Naive thymus-derived CD4-positive, alpha-beta T cell (primary cell): ENCODE data around the gene SPSB3. TPM values are rescaled to one million over a fixed set of nuclear protein-coding genes. Genes with fewer than 3 reads are reported as not detected.

Source experiments
- ATAC-seq: fragments of 150-1000 bp; cut with Tn5 transposase; 2 replicates; pipeline ENCODE4 v1.10.0; 2021; ENCODE audit warnings: mild to moderate bottlenecking, moderate library complexity
- CTCF ChIA-PET: fragments of 350-600 bp; sonication (Branson Sonifier 250); formaldehyde crosslinking; loops from one replicate; lab custom pipeline; 2021; ENCODE audit warnings: antibody characterized with exemption; lab: Charles Lee
- POLR2A ChIA-PET: fragments of 350-600 bp; sonication (Branson Sonifier 250); formaldehyde crosslinking; loops from one replicate; lab custom pipeline; 2021; ENCODE audit warnings: antibody characterized with exemption, inconsistent platforms; lab: Charles Lee
- DNase-seq, 9 donors: peaks; one replicate each; pipeline versions ENCODE4 v3.0.0 to v3.0.0-alpha.2; 2020 to 2022; ENCODE audit warnings: mixed read lengths in 1 of 9
- H3K27ac ChIP-seq: one replicate; pipeline ENCODE4 v1.7.0; 2013; ENCODE audit warnings: mild to moderate bottlenecking, low read depth, low read length, moderate library complexity
- H3K27me3 ChIP-seq, 2 donors: one replicate each; pipeline ENCODE4 v1.7.0; 2013; ENCODE audit warnings: low read length in 2 of 2, mild to moderate bottlenecking in 2 of 2, moderate library complexity in 2 of 2; ENCODE audit not compliant: control insufficient read depth in 2 of 2, insufficient read depth in 2 of 2
- H3K36me3 ChIP-seq, 3 experiments: 1 replicate in 2 of 3; 2 replicates in 1 of 3; pipeline ENCODE4 v1.7.0; 2013; ENCODE audit warnings: low read length in 3 of 3, mild to moderate bottlenecking in 3 of 3, moderate library complexity in 1 of 3; ENCODE audit not compliant: insufficient read depth in 3 of 3, control insufficient read depth in 2 of 3
- H3K4me1 ChIP-seq, 2 donors: one replicate each; pipeline ENCODE4 v1.7.0; 2013; ENCODE audit warnings: low read length in 2 of 2, mild to moderate bottlenecking in 2 of 2, moderate library complexity in 1 of 2; ENCODE audit not compliant: control insufficient read depth in 2 of 2, insufficient read depth in 2 of 2
- H3K4me3 ChIP-seq: 2 replicates; pipeline ENCODE4 v1.7.0; 2013; ENCODE audit warnings: mild to moderate bottlenecking, low read length
- H3K9me3 ChIP-seq, 3 experiments: 1 replicate in 2 of 3; 2 replicates in 1 of 3; pipeline ENCODE4 v1.7.0; 2013; ENCODE audit warnings: low read length in 3 of 3; ENCODE audit not compliant: control insufficient read depth in 2 of 3
- H3K27ac Mint-ChIP-seq, 9 donors: one replicate each; pipeline ENCODE4 v1.8.0; 2020 to 2022; ENCODE audit warnings: mixed read lengths in 9 of 9, mild to moderate bottlenecking in 8 of 9, moderate library complexity in 5 of 9, inconsistent platforms in 2 of 9
- H3K27me3 Mint-ChIP-seq, 5 donors: one replicate each; pipeline ENCODE4 v1.8.0; 2021 to 2022; ENCODE audit warnings: mixed read lengths in 5 of 5, mild to moderate bottlenecking in 1 of 5
- H3K36me3 Mint-ChIP-seq, 5 donors: one replicate each; pipeline ENCODE4 v1.8.0; 2020 to 2022; ENCODE audit warnings: mixed read lengths in 5 of 5, mild to moderate bottlenecking in 3 of 5, inconsistent platforms in 1 of 5
- H3K4me1 Mint-ChIP-seq, 7 donors: one replicate each; pipeline ENCODE4 v1.8.0; 2020 to 2022; ENCODE audit warnings: mixed read lengths in 7 of 7, mild to moderate bottlenecking in 3 of 7, inconsistent platforms in 1 of 7
- H3K4me3 Mint-ChIP-seq, 10 donors: one replicate each; pipeline ENCODE4 v1.8.0; 2020 to 2022; ENCODE audit warnings: mild to moderate bottlenecking in 10 of 10, mixed read lengths in 10 of 10, moderate library complexity in 6 of 10, inconsistent platforms in 2 of 10
- H3K9me3 Mint-ChIP-seq, 11 donors: one replicate each; pipeline ENCODE4 v1.8.0; 2020 to 2022; ENCODE audit warnings: mixed read lengths in 11 of 11, mild to moderate bottlenecking in 4 of 11, inconsistent platforms in 1 of 11, moderate library complexity in 1 of 11
- intact Hi-C, 2 donors: fragments of 100-400 bp; cut with micrococcal nuclease; formaldehyde crosslinking; loops; one replicate each; pipeline ENCODE4 v1.15.1; 2023
- polyA plus RNA-seq, 2 donors: library from polyadenylated mRNA; unstranded; fragments of 300-500 nt; fragmentation: Illumina TruSeq; gene quantifications; one replicate each; pipeline ENCODE4 v1.2.3, GENCODE V29; 2021
- total RNA-seq, 6 experiments: library from RNA in 5 of 6; stranded (reverse) in 5 of 6; gene quantifications; 1 replicate in 5 of 6; 2 replicates in 1 of 6; pipeline ENCODE4 v1.2.3 and lab custom pipeline; 2021 to 2026

The SPSB3 gene
- total and polyA plus RNA-seq, 7 experiments from 2014 or later, result 38.2 to 127 (median 67.0) TPM

DNA sequence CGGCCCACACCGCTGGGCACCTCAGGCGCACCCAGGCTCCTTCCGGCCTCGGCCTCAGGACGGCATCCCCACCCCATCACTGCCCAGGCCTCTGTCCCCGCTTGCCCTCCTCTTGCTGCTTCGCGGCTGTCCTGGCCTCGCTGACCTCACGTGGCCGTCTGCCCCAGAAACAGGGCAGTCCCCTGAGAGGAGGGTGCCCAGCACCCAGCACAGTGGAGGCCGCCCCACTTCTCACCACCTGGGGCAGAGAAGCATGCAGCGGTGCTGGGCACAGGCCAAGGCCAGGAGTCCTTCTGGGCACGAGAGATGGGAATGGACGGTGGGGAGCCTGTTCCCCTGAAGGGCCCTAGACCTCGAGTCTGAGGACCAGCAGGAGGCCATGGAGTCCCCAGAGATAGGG is 35.3 kb upstream of the SPSB3 start:
- DNase-seq (no peak), ATAC-seq (no peak)

DNA sequence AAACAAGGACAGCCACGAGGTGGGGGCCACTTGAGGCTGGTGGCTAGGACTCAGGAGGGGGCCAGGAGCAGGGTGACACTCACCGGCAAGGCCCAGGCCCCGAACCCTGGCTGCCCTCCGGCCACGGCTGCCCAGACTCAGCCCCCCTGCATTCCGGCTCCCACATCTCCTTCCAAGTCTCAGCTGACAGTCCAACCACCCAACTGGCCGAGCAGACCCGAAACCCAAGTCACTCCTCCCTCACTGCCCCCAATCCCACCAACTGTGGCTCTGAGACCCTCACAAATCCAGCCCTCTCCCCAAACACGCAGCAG is 34.9 kb upstream of the SPSB3 start:
- no peak overlapping the region for H3K4me3 ChIP-seq
- DNase-seq (no peak), ATAC-seq (no peak)
- CTCF ChIA-PET, result no interaction called here
- Mint-ChIP-seq H3K27ac (peak overlapping the region in 2 of 9 donors; percentile 33 to 46), H3K9me3 (no peaks in the 10 kb centered on the region), H3K27me3 (no peaks in the 10 kb centered on the region), H3K36me3 (peaks cover 0 to 12% (median 5%) of the 10 kb centered on the region in 5 donors), H3K4me3 (no peak overlapping the region), H3K4me1 (peaks cover 6 to 14% (median 9%) of the 10 kb centered on the region in 7 donors)
- no peak overlapping the region for H3K27ac ChIP-seq
- intact Hi-C loops, result no loop called here
- no peaks in the 10 kb centered on the region for H3K27me3 ChIP-seq
- peaks cover 5 to 78% (median 16%) of the 10 kb centered on the region in 3 experiments for H3K36me3 ChIP-seq
- H3K9me3 ChIP-seq, result no peaks in the 10 kb centered on the region
- POLR2A ChIA-PET, result interaction anchor here (1.1 kb wide), 1 partner anchor 37 kb away, joined by 3 read pairs; no protein-coding TSS in a partner anchor
- H3K4me1 ChIP-seq, result no peaks in the 10 kb centered on the region

More for the DNA sequence above, 35.3 kb upstream of the SPSB3 start:
- H3K4me1 ChIP-seq, result no peaks in the 10 kb centered on the region
- H3K27ac ChIP-seq, result no peak overlapping the region
- no peaks in the 10 kb centered on the region for H3K9me3 ChIP-seq
- CTCF ChIA-PET, result no interaction called here
- Mint-ChIP-seq H3K9me3 (no peaks in the 10 kb centered on the region), H3K27me3 (no peaks in the 10 kb centered on the region), H3K36me3 (peaks cover 0 to 15% (median 5%) of the 10 kb centered on the region in 5 donors), H3K4me3 (no peak overlapping the region), H3K4me1 (peaks cover 6 to 10% (median 10%) of the 10 kb centered on the region in 7 donors), H3K27ac (no peak overlapping the region)
- H3K36me3 ChIP-seq, result peaks cover 8 to 83% (median 19%) of the 10 kb centered on the region in 3 experiments
- H3K27me3 ChIP-seq, result no peaks in the 10 kb centered on the region
- intact Hi-C loops, result no loop called here
- POLR2A ChIA-PET, result no interaction called here
- H3K4me3 ChIP-seq, result no peak overlapping the region

GRCh38 chr16:1816396-1817275 is 34.3 kb upstream of the SPSB3 start:
- no peaks in the 10 kb centered on the region for H3K9me3 ChIP-seq
- no peaks in the 10 kb centered on the region for H3K27me3 ChIP-seq
- H3K4me3 ChIP-seq, result no peak overlapping the region
- DNase-seq, result no peak
- ChIA-PET CTCF (no interaction called here), POLR2A (interaction anchor here (1.1 kb wide), 1 partner anchor 36 kb away, joined by 3 read pairs; no protein-coding TSS in a partner anchor)
- H3K27me3 Mint-ChIP-seq, result no peaks in the 10 kb centered on the region
- no peak overlapping the region for H3K4me3 Mint-ChIP-seq
- ATAC-seq, result no peak
- peaks cover 6 to 14% (median 9%) of the 10 kb centered on the region in 7 donors for H3K4me1 Mint-ChIP-seq
- peaks cover 0 to 12% (median 5%) of the 10 kb centered on the region in 5 donors for H3K36me3 Mint-ChIP-seq
- no peak overlapping the region for H3K27ac ChIP-seq
- intact Hi-C loops, result no loop called here
- no peaks in the 10 kb centered on the region for H3K4me1 ChIP-seq
- peaks cover 5 to 73% (median 12%) of the 10 kb centered on the region in 3 experiments for H3K36me3 ChIP-seq
- no peak overlapping the region for H3K27ac Mint-ChIP-seq
- H3K9me3 Mint-ChIP-seq, result no peaks in the 10 kb centered on the region

DNA sequence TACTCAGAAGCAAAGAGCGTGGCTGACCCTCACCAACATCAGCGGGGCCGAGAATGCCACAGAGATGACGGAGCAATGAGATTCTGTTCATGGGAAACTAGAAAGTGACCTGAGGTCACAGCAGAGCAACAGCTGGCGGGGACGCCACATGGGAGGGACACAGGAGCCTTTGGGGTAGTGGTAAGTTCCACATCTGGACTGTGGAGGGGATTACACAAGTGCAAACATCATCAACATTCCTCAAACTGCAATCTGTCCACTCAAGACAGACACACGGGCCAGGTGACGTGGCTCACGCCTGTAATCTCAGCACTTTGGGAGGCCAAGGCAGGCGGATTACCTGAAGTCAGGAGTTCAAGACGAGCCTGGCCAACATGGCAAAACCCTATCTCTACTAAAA is 33.1 kb upstream of the SPSB3 start:
- Histone ChIP-seq H3K4me3 (no peak overlapping the region), H3K36me3 (peaks cover 5 to 64% (median 12%) of the 10 kb centered on the region in 3 experiments), H3K27me3 (no peaks in the 10 kb centered on the region), H3K9me3 (no peaks in the 10 kb centered on the region), H3K27ac (no peak overlapping the region), H3K4me1 (no peaks in the 10 kb centered on the region)
- Mint-ChIP-seq H3K27me3 (no peaks in the 10 kb centered on the region), H3K4me1 (peaks cover 6 to 14% (median 9%) of the 10 kb centered on the region in 7 donors), H3K36me3 (peaks cover 0 to 12% (median 5%) of the 10 kb centered on the region in 5 donors), H3K9me3 (no peaks in the 10 kb centered on the region), H3K4me3 (no peak overlapping the region), H3K27ac (peak overlapping the region in 3 of 9 donors; percentile 32 to 53 (median 38))
- ATAC-seq (no peak), DNase-seq (no peak)
- POLR2A ChIA-PET, result no interaction called here
- intact Hi-C loops, result no loop called here
- CTCF ChIA-PET, result no interaction called here

DNA sequence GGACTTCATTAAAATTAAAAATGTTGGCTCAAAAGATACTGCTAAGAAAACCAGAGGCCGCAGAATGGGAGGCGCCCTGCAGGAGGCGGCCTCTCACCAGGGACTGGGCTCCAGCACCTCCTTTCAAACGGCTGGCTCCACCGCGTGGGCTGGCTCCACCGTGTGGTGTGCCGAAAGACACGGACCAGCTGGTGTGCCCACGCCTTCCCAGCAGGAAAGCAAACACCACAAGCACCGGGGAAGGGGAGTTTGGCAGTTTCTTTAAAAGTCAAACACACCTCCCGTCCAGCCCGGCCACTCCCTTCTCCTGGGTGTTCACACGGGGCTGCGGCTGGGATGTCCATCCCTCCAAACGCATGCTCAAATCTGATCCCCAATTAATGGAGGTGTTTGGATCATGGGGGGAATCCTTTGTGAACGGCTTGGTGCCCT is 30.4 kb upstream of the SPSB3 start:
- peaks cover 12 to 62% (median 14%) of the 10 kb centered on the region in 3 experiments for H3K36me3 ChIP-seq
- intact Hi-C loops, result loop anchor here (1.0 kb wide), 3 partner anchors 14 to 117 kb away; partner anchors contain the start of genes MRPS34 (in 2 of the 2) and HAGH (in 1 of the 2)
- H3K4me3 Mint-ChIP-seq, result no peak overlapping the region

DNA sequence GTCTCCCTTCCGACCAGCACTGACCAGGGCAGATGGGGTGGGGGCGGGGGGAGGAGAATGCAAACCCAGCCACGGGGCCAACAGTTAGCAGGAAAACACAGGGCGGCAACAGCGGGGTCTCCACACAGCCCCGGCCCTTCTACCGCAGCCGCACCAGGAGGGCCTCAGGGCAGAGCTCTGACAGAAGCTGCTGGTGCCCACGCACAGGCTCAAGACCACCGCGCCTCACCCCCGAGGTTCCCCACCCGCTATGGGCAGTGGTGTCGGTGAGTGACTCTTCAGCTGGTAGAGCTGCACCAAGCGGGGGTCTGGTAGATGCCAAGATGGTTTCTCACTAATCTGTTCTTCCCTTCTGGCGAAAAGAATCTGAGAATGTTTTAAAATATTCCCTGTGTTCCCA is 28.2 kb upstream of the SPSB3 start:
- no peaks in the 10 kb centered on the region for H3K27me3 ChIP-seq
- H3K4me3 Mint-ChIP-seq, result no peak overlapping the region
- peaks cover 0 to 38% (median 21%) of the 10 kb centered on the region in 5 donors for H3K36me3 Mint-ChIP-seq
- no peaks in the 10 kb centered on the region for H3K4me1 ChIP-seq
- peaks cover 0 to 2% (median 0%) of the 10 kb centered on the region in 11 donors for H3K9me3 Mint-ChIP-seq
- H3K4me3 ChIP-seq, result no peak overlapping the region
- H3K36me3 ChIP-seq, result peaks cover 8 to 52% (median 11%) of the 10 kb centered on the region in 3 experiments
- no peak overlapping the region for H3K27ac ChIP-seq
- no peak for ATAC-seq
- ChIA-PET POLR2A (no interaction called here), CTCF (no interaction called here)
- H3K9me3 ChIP-seq, result no peaks in the 10 kb centered on the region
- no peak overlapping the region for H3K27ac Mint-ChIP-seq
- intact Hi-C loops, result no loop called here
- peaks cover 2 to 14% (median 9%) of the 10 kb centered on the region in 7 donors for H3K4me1 Mint-ChIP-seq
- no peaks in the 10 kb centered on the region for H3K27me3 Mint-ChIP-seq
- no peak for DNase-seq

More for the DNA sequence above, 30.4 kb upstream of the SPSB3 start:
- no peak overlapping the region for H3K4me3 ChIP-seq
- ChIA-PET POLR2A (interaction anchor here (1.0 to 1.4 kb wide), 2 partner anchors 30 to 471 kb away, joined by 3 to 6 read pairs; partner anchors contain the start of genes NUBP2 and SPSB3), CTCF (interaction anchor here (0.6 kb wide), 1 partner anchor 392 kb away, joined by 4 read pairs; no protein-coding TSS in a partner anchor)
- H3K27ac Mint-ChIP-seq, result peak overlapping the region in 3 of 9 donors; percentile 10 to 57 (median 21)
- H3K9me3 Mint-ChIP-seq, result no peaks in the 10 kb centered on the region
- no peaks in the 10 kb centered on the region for H3K27me3 ChIP-seq
- peaks cover 0 to 23% (median 10%) of the 10 kb centered on the region in 5 donors for H3K36me3 Mint-ChIP-seq
- no peaks in the 10 kb centered on the region for H3K9me3 ChIP-seq
- peak; percentile 85 for ATAC-seq
- DNase-seq, result peak in 8 of 9 donors; percentile 43 to 63 (median 52)
- no peaks in the 10 kb centered on the region for H3K27me3 Mint-ChIP-seq
- no peaks in the 10 kb centered on the region for H3K4me1 ChIP-seq
- H3K4me1 Mint-ChIP-seq, result peaks cover 5 to 14% (median 9%) of the 10 kb centered on the region in 7 donors
- H3K27ac ChIP-seq, result no peak overlapping the region
